Measurements from ENCODE around the gene SGTB.
"Not testable (repeated sequence)": the region's sequence is repeated elsewhere in the genome, so short reads cannot be mapped to it uniquely, and the experiment has no call there.

SGTB gene

GRCh38 chr5:65734196-65734775 is 12.4 kb upstream of the SGTB start:
- not testable (repeated sequence) for DNase-seq (ENCODE audit: low read depth)

GRCh38 chr5:65732046-65732445 is 10.1 kb upstream of the SGTB start:
- not testable (repeated sequence) for DNase-seq (ENCODE audit: low read depth)

DNA sequence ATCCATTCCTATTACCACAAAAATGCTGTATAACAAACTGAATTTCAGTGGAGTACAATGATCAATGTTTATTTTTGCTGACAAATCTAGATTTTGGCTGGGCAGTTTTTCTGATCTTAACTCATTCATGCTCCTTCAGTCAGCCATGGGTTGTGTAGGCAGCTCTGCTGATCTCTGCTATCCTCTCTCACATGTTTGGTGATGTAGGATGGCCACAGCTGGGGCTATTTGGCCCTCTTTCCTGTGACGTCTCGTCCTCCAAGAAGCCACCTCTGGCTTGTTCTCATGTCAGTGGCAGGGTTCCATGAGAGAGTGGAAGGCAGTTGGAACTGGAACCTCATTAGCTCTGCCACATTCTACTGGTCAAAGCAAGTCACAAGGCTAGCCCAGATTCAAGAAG is 9.0 kb upstream of the SGTB start:
- DNase-seq (ENCODE audit: low read depth) = no peak

GRCh38 chr5:65728218-65728617 is 6.3 kb upstream of the SGTB start:
- no peak for DNase-seq (ENCODE audit: low read depth)

DNA sequence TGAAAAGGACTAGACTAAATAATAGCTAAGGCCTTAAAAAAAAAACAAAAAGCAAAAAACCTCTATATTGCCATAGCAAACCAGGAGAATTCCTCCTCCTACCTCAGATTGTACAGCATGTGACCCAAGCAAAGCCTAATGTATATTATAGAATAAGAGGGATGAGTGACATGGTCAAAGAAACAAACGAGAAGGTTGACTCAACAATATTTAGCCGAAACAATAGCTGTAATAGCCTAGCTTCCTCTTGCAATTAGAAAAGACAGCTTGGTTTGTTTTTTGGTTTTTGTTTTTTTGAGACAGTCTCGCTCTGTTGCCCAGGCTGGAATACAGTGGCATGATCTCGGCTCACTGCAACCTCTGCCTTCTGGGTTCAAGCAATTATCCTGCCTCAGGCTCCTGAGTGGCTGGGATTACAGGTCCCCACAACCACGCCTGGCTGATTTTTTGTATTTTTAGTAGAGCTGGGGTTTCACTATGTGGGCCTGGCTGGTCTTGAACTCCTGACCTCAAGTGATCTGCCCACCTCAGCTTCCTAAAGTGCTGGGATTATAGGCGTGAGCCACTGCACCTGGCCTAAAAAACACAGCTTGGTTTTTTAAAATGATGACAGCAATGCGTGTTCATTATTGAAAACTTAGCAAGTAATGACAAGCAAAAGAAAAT is 5.7 kb upstream of the SGTB start:
- no peak for DNase-seq (ENCODE audit: low read depth)

- no peak for DNase-seq (ENCODE audit: low read depth)
These were observed 880 bp upstream of the SGTB start for GRCh38 chr5:65722575-65723403.

DNA sequence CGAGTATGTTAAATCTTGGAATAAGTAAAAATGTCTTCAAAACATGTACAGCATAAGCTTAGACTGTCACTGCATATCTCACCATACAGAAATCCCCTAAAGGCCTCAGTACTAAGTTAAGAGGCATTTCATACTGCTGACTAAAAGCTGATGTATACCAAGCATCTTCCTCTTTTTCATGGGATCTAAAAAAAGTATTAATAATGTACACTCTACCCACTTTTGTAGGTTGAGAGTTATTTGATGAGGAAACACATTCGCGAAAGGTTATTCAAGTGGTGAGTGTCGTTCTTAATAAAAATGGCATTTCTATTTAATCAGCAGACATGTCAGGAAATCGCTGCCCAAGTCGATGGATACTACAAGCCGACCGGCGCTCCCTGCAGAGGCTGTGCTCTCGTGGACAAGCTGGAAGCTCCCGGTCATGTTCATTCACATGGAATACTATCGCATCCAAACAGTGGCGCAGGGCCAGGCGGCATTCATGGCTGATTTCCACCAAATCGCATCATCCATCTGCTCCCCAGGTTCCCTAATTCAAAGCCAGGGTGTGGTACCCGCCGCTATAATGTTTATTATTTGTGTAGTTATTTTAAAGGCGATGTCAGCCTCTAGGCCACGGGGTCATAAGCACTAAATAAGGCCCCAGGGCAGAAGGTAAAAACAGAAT is 724 bp downstream of the SGTB start:
- no peak for DNase-seq (ENCODE audit: low read depth)

DNA sequence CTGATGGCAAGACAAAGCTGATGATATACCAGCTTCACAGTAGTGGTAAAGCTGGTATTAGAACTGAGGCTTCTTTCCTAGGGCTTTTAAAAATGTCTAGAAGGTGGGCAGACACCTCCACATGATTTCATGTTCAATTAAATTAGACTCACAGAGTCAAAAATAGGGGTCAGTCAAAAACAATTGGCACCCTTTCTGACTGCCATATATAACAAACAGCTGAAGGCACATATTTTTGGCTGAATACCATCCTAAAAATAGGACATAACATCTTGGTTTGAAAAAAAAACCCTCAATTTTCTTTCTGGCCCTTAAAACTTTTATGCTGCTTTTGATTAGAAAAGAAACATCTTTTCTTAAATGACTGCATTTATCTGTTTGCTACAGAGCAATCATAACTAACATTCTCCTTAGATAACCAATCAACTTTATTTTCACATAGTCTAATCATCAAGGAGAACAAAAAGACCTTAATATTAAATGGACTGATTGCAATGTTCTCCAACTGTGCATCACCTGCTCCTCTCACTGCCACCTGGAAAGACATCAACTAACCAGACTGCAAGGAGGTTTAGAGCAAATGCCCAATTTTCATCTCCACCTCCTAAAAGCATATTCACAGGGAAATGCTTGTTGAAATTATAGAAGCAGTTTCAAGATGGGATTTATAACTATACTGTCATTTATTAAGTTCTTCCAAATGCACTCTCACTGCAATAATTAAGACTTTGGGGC is 3.2 kb downstream of the SGTB start:
- no peak for DNase-seq (ENCODE audit: low read depth)

- no peak for DNase-seq (ENCODE audit: low read depth)
These were observed 13.8 kb downstream of the SGTB start for GRCh38 chr5:65708145-65708544.

DNA sequence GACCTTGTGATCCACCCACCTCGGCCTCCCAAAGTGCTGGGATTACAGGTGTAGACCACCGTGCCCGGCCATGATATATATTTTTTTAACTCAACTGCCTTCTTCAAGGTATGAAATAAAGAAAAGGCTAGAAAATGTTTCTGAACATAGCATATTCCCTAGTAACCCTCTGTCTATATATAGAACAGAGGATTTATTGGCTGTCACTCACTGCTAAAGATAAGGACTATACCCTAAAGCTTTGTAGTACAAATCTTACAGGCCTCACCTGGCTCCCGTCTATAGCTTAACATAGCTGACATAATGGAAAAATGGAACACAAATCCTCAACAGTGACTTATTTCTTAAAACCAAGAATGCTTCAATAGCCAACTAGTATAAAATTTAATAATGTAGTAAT is 14.2 kb downstream of the SGTB start:
- DNase-seq (ENCODE audit: low read depth) = no peak

DNA sequence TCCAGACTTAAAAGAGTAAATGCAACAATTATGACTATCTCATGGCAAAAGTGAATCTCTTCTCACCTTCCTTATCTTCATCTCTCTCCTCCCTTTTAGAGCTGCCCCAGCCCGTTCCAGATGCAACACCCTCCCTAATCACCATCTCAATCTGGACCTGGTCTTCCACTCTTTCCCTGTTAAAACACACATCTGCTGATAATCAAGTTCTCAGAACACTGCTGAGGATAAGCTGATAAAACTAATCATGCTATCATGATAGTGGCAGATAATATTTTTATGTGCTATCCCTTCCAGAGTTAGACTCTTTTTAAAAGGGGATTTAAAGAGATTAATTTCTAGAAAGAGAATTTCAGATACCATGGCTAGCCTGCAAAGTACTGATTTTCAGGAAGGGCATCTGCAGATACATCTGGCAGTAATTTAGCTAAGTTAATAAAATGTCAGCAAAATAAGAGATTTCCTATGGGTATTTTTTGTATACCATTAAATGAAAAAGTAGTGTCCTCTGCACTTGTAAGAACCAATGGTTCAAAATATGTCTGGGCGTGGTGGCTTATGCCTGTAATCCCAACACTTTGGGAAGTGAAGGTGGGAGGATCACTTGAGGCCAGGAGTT is 17.2 kb downstream of the SGTB start:
- no peak for DNase-seq (ENCODE audit: low read depth)

GRCh38 chr5:65702036-65702435 is 19.9 kb downstream of the SGTB start:
- no peak for DNase-seq (ENCODE audit: low read depth)

- DNase-seq (ENCODE audit: low read depth) = no peak
These were observed 22.6 kb downstream of the SGTB start for GRCh38 chr5:65699338-65699737.

GRCh38 chr5:65696892-65697291 is 25.0 kb downstream of the SGTB start:
- DNase-seq (ENCODE audit: low read depth) = no peak

GRCh38 chr5:65695896-65696295 is 26.0 kb downstream of the SGTB start:
- DNase-seq (ENCODE audit: low read depth) = no peak

DNA sequence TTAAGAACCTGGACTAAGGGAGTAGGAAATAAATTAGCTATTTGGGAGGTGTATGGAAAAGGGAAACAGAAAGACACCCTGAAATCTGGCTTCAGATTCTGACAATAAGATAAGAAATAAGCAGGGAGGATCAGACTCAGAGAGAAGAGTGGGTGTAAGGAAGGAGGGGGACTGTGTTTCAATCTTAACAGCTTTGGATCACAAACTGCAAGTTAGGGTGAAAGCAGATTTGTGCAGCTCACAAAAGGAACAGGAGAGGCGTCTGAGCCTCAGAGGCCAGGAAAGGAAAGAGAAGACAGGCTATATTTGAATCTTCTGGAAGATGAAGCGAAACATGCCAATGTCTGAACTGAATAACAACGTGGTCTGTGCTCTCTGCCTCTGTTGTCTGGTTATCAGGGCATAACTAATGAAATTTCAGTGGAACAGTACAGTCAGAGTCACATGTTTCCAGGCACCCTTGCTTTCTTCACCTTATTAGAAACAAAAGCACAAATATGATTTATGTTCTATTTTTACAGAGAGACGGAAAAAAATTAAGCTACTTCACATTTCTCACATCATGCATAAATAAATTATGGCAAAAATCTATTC is 26.6 kb downstream of the SGTB start:
- no peak for DNase-seq (ENCODE audit: low read depth)

GRCh38 chr5:65693121-65693520 is 28.8 kb downstream of the SGTB start:
- DNase-seq (ENCODE audit: low read depth) = no peak

DNA sequence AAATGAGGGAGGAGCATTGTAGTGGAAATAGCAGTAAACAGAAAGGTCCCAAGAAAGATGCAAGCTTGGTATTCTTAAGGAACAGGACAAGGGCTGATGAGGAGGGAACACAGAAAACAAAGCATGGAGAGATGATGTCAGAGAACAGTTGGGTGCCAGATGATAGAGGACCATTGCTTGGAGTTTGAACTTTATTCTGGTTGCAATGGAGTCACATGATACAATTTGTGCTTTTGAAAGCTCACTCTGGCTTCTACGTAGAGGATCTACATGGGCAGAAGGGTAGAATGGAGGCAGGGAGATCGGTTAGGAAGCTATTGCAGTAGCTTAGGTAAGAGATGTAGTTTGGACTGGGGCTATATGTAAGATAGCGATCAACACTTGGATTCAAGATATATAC is 39.8 kb downstream of the SGTB start:
- DNase-seq (ENCODE audit: low read depth) = no peak

GRCh38 chr5:65676056-65676455 is 45.9 kb downstream of the SGTB start:
- not testable (repeated sequence) for DNase-seq (ENCODE audit: low read depth)

DNA sequence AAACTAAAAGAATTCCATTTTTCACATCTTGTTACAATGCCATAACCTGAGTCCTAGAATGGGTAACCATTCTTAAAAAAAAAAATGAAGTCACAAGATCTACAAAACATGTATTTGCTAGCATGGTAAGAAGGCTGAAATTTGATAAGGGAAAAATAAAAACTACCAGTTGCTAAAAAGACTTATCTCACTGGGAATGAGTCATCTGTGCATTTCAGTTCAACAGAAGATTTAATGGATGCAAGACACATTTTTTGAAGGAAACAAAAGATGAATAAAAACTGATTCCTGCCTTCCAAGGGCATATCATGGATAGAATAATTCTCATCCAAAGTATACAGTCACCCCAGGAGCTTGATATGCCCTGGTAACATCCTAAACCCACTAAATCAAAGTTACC is 47.2 kb downstream of the SGTB start:
- DNase-seq (ENCODE audit: low read depth) = no peak

GRCh38 chr5:65672796-65673195 is 49.1 kb downstream of the SGTB start:
- DNase-seq (ENCODE audit: low read depth) = no peak
